ENCODE results near the gene SUSD1.

The SUSD1 gene

GRCh38 chr9:112031400-112031799, 143.7 kb downstream of the SUSD1 start:
- no peak for DNase-seq (ENCODE audit: extremely low spot score)
- CTCF ChIA-PET = interaction anchor here (1.5 to 2.7 kb wide), 3 partner anchors 10 to 17 kb away, joined by 3 to 12 read pairs (median 5); no protein-coding TSS in a partner anchor

GRCh38 chr9:112029921-112030444, 145.1 kb downstream of the SUSD1 start:
- no peak for DNase-seq (ENCODE audit: extremely low spot score)
- no peak for TF ChIP-seq CTCF (IDR thresholded peaks at IDR 0.05; ENCODE audit: control extremely low read depth, extremely low read depth, low read depth, missing control alignments)
- POLR2A ChIA-PET = interaction anchor here (0.6 to 0.9 kb wide), 4 partner anchors 39 to 104 kb away, joined by 4 to 11 read pairs (median 4); no protein-coding TSS in a partner anchor
- CTCF ChIA-PET = interaction anchor here (0.7 to 3.1 kb wide), 5 partner anchors 9 to 64 kb away, joined by 3 to 16 read pairs (median 12); no protein-coding TSS in a partner anchor

More at GRCh38 chr9:112031400-112031799, 143.7 kb downstream of the SUSD1 start:
- no peak for TF ChIP-seq CTCF (IDR thresholded peaks at IDR 0.05; ENCODE audit: control extremely low read depth, extremely low read depth, low read depth, missing control alignments)
- POLR2A ChIA-PET = interaction anchor here (1.0 kb wide), 1 partner anchor 18 kb away, joined by 3 read pairs; no protein-coding TSS in a partner anchor

GRCh38 chr9:112028242-112029221, 146.6 kb downstream of the SUSD1 start:
- DNase-seq (ENCODE audit: extremely low spot score) = peak; percentile 57
- CTCF ChIA-PET = interaction anchor here (0.8 to 3.1 kb wide), 10 partner anchors 14 to 74 kb away, joined by 3 to 16 read pairs (median 4); no protein-coding TSS in a partner anchor
- no peak for TF ChIP-seq CTCF (IDR thresholded peaks at IDR 0.05; ENCODE audit: control extremely low read depth, extremely low read depth, low read depth, missing control alignments)
- POLR2A ChIA-PET = interaction anchor here (0.6 to 1.3 kb wide), 12 partner anchors 8 to 124 kb away, joined by 3 to 4 read pairs (median 3); no protein-coding TSS in a partner anchor

GRCh38 chr9:112025850-112026249, 149.2 kb downstream of the SUSD1 start:
- POLR2A ChIA-PET = no interaction called here
- CTCF ChIA-PET = no interaction called here
- DNase-seq (ENCODE audit: extremely low spot score) = no peak
- TF ChIP-seq CTCF (IDR thresholded peaks at IDR 0.05; ENCODE audit: control extremely low read depth, extremely low read depth, low read depth, missing control alignments) = no peak

- CTCF ChIA-PET = interaction anchor here (0.6 to 2.5 kb wide), 11 partner anchors 8 to 102 kb away, joined by 3 to 12 read pairs (median 3); no protein-coding TSS in a partner anchor
- DNase-seq (ENCODE audit: extremely low spot score) = no peak
- POLR2A ChIA-PET = interaction anchor here (0.6 kb wide), 1 partner anchor 428 kb away, joined by 7 read pairs; no protein-coding TSS in a partner anchor
- TF ChIP-seq CTCF (IDR thresholded peaks at IDR 0.05; ENCODE audit: control extremely low read depth, extremely low read depth, low read depth, missing control alignments) = no peak
Observed at GRCh38 chr9:112021742-112022141, 153.4 kb downstream of the SUSD1 start.
